ENCODE measurements around the gene COMP.

The COMP gene

GRCh38 chr19:18774782-18775444 lies 16.2 kb downstream of the COMP start:
- Mint-ChIP-seq H3K9me3 (no peaks in the 10 kb centered on the region), H3K4me3 (no peak overlapping the region), H3K27ac (no peak overlapping the region), H3K4me1 (ENCODE audit: low read depth) (no peaks in the 10 kb centered on the region), H3K27me3 (ENCODE audit: low read depth) (no peaks in the 10 kb centered on the region), H3K36me3 (ENCODE audit: low read depth) (no peaks in the 10 kb centered on the region)
- no peak for DNase-seq (ENCODE audit: low spot score)

- Mint-ChIP-seq H3K27me3 (ENCODE audit: low read depth) (no peaks in the 10 kb centered on the region), H3K4me1 (ENCODE audit: low read depth) (no peaks in the 10 kb centered on the region), H3K27ac (no peak overlapping the region), H3K9me3 (no peaks in the 10 kb centered on the region), H3K4me3 (no peak overlapping the region), H3K36me3 (ENCODE audit: low read depth) (no peaks in the 10 kb centered on the region)
- no peak for DNase-seq (ENCODE audit: low spot score)
Observed at GRCh38 chr19:18774107-18774506, 17.0 kb downstream of the COMP start.

- Mint-ChIP-seq H3K4me3 (no peak overlapping the region), H3K9me3 (no peaks in the 10 kb centered on the region), H3K4me1 (ENCODE audit: low read depth) (no peaks in the 10 kb centered on the region), H3K27ac (no peak overlapping the region), H3K27me3 (ENCODE audit: low read depth) (no peaks in the 10 kb centered on the region), H3K36me3 (ENCODE audit: low read depth) (no peaks in the 10 kb centered on the region)
- DNase-seq (ENCODE audit: low spot score), result no peak
Observed at GRCh38 chr19:18773682-18774081, 17.4 kb downstream of the COMP start.

GRCh38 chr19:18772620-18773587 lies 18.2 kb downstream of the COMP start:
- no peak overlapping the region for H3K4me3 Mint-ChIP-seq
- no peaks in the 10 kb centered on the region for H3K4me1 Mint-ChIP-seq (ENCODE audit: low read depth)
- H3K27me3 Mint-ChIP-seq (ENCODE audit: low read depth), result no peaks in the 10 kb centered on the region
- no peaks in the 10 kb centered on the region for H3K36me3 Mint-ChIP-seq (ENCODE audit: low read depth)
- no peaks in the 10 kb centered on the region for H3K9me3 Mint-ChIP-seq
- no peak for DNase-seq (ENCODE audit: low spot score)
- no peak overlapping the region for H3K27ac Mint-ChIP-seq

- Mint-ChIP-seq H3K27me3 (ENCODE audit: low read depth) (no peaks in the 10 kb centered on the region), H3K36me3 (ENCODE audit: low read depth) (no peaks in the 10 kb centered on the region), H3K27ac (no peak overlapping the region), H3K4me1 (ENCODE audit: low read depth) (no peaks in the 10 kb centered on the region), H3K4me3 (no peak overlapping the region), H3K9me3 (no peaks in the 10 kb centered on the region)
- DNase-seq (ENCODE audit: low spot score), result no peak
Observed at GRCh38 chr19:18771328-18772242, 19.5 kb downstream of the COMP start.

- Mint-ChIP-seq H3K9me3 (no peaks in the 10 kb centered on the region), H3K27me3 (ENCODE audit: low read depth) (no peaks in the 10 kb centered on the region), H3K4me1 (ENCODE audit: low read depth) (no peaks in the 10 kb centered on the region), H3K36me3 (ENCODE audit: low read depth) (no peaks in the 10 kb centered on the region), H3K27ac (no peak overlapping the region), H3K4me3 (no peak overlapping the region)
- no peak for DNase-seq (ENCODE audit: low spot score)
Observed at GRCh38 chr19:18770663-18771327, 20.3 kb downstream of the COMP start.

- H3K9me3 Mint-ChIP-seq, result no peaks in the 10 kb centered on the region
- H3K36me3 Mint-ChIP-seq (ENCODE audit: low read depth), result no peaks in the 10 kb centered on the region
- no peaks in the 10 kb centered on the region for H3K27me3 Mint-ChIP-seq (ENCODE audit: low read depth)
- H3K27ac Mint-ChIP-seq, result no peak overlapping the region
- H3K4me1 Mint-ChIP-seq (ENCODE audit: low read depth), result no peaks in the 10 kb centered on the region
- DNase-seq (ENCODE audit: low spot score), result no peak
- H3K4me3 Mint-ChIP-seq, result no peak overlapping the region
Observed at GRCh38 chr19:18769989-18770528, 21.0 kb downstream of the COMP start.

GRCh38 chr19:18768997-18769891 lies 21.9 kb downstream of the COMP start:
- Mint-ChIP-seq H3K4me1 (ENCODE audit: low read depth) (no peaks in the 10 kb centered on the region), H3K27ac (no peak overlapping the region), H3K9me3 (no peaks in the 10 kb centered on the region), H3K36me3 (ENCODE audit: low read depth) (no peaks in the 10 kb centered on the region), H3K27me3 (ENCODE audit: low read depth) (no peaks in the 10 kb centered on the region), H3K4me3 (no peak overlapping the region)
- no peak for DNase-seq (ENCODE audit: low spot score)

GRCh38 chr19:18768046-18768771 lies 22.9 kb downstream of the COMP start:
- Mint-ChIP-seq H3K9me3 (no peaks in the 10 kb centered on the region), H3K36me3 (ENCODE audit: low read depth) (no peaks in the 10 kb centered on the region), H3K27me3 (ENCODE audit: low read depth) (no peaks in the 10 kb centered on the region), H3K4me3 (no peak overlapping the region), H3K27ac (no peak overlapping the region), H3K4me1 (ENCODE audit: low read depth) (no peaks in the 10 kb centered on the region)
- no peak for DNase-seq (ENCODE audit: low spot score)

GRCh38 chr19:18765224-18765623 lies 25.9 kb downstream of the COMP start:
- no peak for DNase-seq (ENCODE audit: low spot score)
- no peaks in the 10 kb centered on the region for H3K36me3 Mint-ChIP-seq (ENCODE audit: low read depth)
- H3K9me3 Mint-ChIP-seq, result no peaks in the 10 kb centered on the region
- no peak overlapping the region for H3K4me3 Mint-ChIP-seq
- no peak overlapping the region for H3K27ac Mint-ChIP-seq
- H3K27me3 Mint-ChIP-seq (ENCODE audit: low read depth), result no peaks in the 10 kb centered on the region
- H3K4me1 Mint-ChIP-seq (ENCODE audit: low read depth), result no peaks in the 10 kb centered on the region

- DNase-seq (ENCODE audit: low spot score), result no peak
- H3K4me3 Mint-ChIP-seq, result no peak overlapping the region
- H3K27ac Mint-ChIP-seq, result no peak overlapping the region
- H3K9me3 Mint-ChIP-seq, result no peaks in the 10 kb centered on the region
- H3K36me3 Mint-ChIP-seq (ENCODE audit: low read depth), result no peaks in the 10 kb centered on the region
- no peaks in the 10 kb centered on the region for H3K4me1 Mint-ChIP-seq (ENCODE audit: low read depth)
- no peaks in the 10 kb centered on the region for H3K27me3 Mint-ChIP-seq (ENCODE audit: low read depth)
Observed at GRCh38 chr19:18764591-18765051, 26.5 kb downstream of the COMP start.
